Esophagus muscularis mucosa (tissue), 4 donors: ENCODE measurements around the gene DHRS12. TPM values are rescaled to one million over a fixed set of nuclear protein-coding genes. Genes with fewer than 3 reads are reported as not detected.

ENCODE experiments used
- DNase-seq: peaks from one replicate; pipeline ENCODE4 v3.0.0-alpha.2; 2017; ENCODE audit errors: extremely low spot score
- H3K27ac ChIP-seq, 4 donors: fragments of 200-600 bp; sonication (generic); replicated peaks in 1 of 4; 1 replicate in 3 of 4; 2 replicates in 1 of 4; pipeline ENCODE4 v1.5.1; 2016 to 2019; ENCODE audit warnings: mild to moderate bottlenecking in 1 of 4
- H3K27me3 ChIP-seq, 4 donors: fragments of 200-600 bp; sonication (generic); one replicate each; pipeline versions ENCODE4 v1.5.1 to v1.6.0; 2016 to 2019
- H3K36me3 ChIP-seq, 4 donors: fragments of 200-600 bp; sonication (generic); one replicate each; pipeline ENCODE4 v1.5.1; 2016 to 2019
- H3K4me1 ChIP-seq, 4 donors: fragments of 200-600 bp; sonication (generic); one replicate each; pipeline ENCODE4 v1.5.1; 2016 to 2019
- H3K4me3 ChIP-seq, 4 donors: fragments of 200-600 bp; sonication (generic); 1 replicate in 2 of 4; 2 replicates in 2 of 4; pipeline ENCODE4 v1.5.1; 2016 to 2019; ENCODE audit warnings: mild to moderate bottlenecking in 4 of 4, moderate library complexity in 1 of 4
- H3K9me3 ChIP-seq, 4 donors: fragments of 200-600 bp; sonication (generic); 1 replicate in 3 of 4; 2 replicates in 1 of 4; pipeline ENCODE4 v1.5.1; 2016 to 2019
- CTCF ChIP-seq, 3 experiments: fragments of 200-600 bp in 2 of 3; fragments of 450-650 bp in 1 of 3; sonication (generic) in 2 of 3; IDR thresholded peaks; one replicate each; pipeline ENCODE4 v1.5.1; 2017 to 2019; ENCODE audit warnings: antibody characterized with exemption in 3 of 3, mild to moderate bottlenecking in 2 of 3, moderate library complexity in 1 of 3
- EP300 ChIP-seq: sonication (generic); formaldehyde crosslinking; IDR thresholded peaks from one replicate; pipeline ENCODE4 v1.6.1; 2017; ENCODE audit warnings: antibody characterized with exemption
- POLR2A ChIP-seq: fragments of 450-650 bp; IDR thresholded peaks from one replicate; pipeline ENCODE4 v1.6.1; 2017; ENCODE audit warnings: antibody characterized with exemption, moderate library complexity, mild to moderate bottlenecking, low read depth
- POLR2AphosphoS5 ChIP-seq, 2 donors: sonication (generic); formaldehyde crosslinking; IDR thresholded peaks; one replicate each; pipeline ENCODE4 v1.6.1; 2017; ENCODE audit warnings: antibody characterized with exemption in 2 of 2
- WGBS: methylation state at CpG from one replicate; pipeline ENCODE4 v1.1.5; 2018; 5-methylcytosine and 5-hydroxymethylcytosine counted together
- intact Hi-C: fragments of 100-400 bp; cut with DNase I; formaldehyde crosslinking; loops from one replicate; pipeline ENCODE4 v1.15.1; 2023
- total RNA-seq, 4 donors: library from RNA; depleted of rRNA; stranded (reverse); fragments of >200 nt; gene quantifications; one replicate each; pipeline versions ENCODE4 v1.1.0 to v1.2.1, GENCODE V29; 2016

The DHRS12 gene
- total RNA-seq, 4 donors from 2014 or later = 10.3 to 18.6 (median 14.9) TPM

GRCh38 chr13:51777921-51778320, 26.0 kb downstream of the DHRS12 start:
- no peak for DNase-seq
- Histone ChIP-seq H3K27ac (no peak overlapping the region), H3K36me3 (peaks cover 0 to 17% (median 4%) of the 10 kb centered on the region in 4 donors), H3K4me3 (no peak overlapping the region), H3K27me3 (no peaks in the 10 kb centered on the region), H3K4me1 (no peaks in the 10 kb centered on the region), H3K9me3 (no peaks in the 10 kb centered on the region)
- TF ChIP-seq CTCF (IDR thresholded peaks at IDR 0.05) = no peak
- TF ChIP-seq EP300 = no peak
- no peak for TF ChIP-seq POLR2A
- no peak for TF ChIP-seq POLR2AphosphoS5 (IDR thresholded peaks at IDR 0.05)
- intact Hi-C loops = no loop called here
- WGBS = 98% methylated on average over 9 of the region's 9 CpGs

GRCh38 chr13:51776179-51776578, 27.8 kb downstream of the DHRS12 start:
- DNase-seq = no peak
- 87% methylated on average over 7 of the region's 7 CpGs for WGBS
- TF ChIP-seq CTCF (IDR thresholded peaks at IDR 0.05) (no peak), POLR2AphosphoS5 (IDR thresholded peaks at IDR 0.05) (no peak), EP300 (no peak), POLR2A (no peak)
- H3K36me3 ChIP-seq = peaks cover 0 to 28% (median 5%) of the 10 kb centered on the region in 4 donors
- no peaks in the 10 kb centered on the region for H3K27me3 ChIP-seq
- H3K4me1 ChIP-seq = no peaks in the 10 kb centered on the region
- H3K9me3 ChIP-seq = no peaks in the 10 kb centered on the region
- intact Hi-C loops = no loop called here
- no peak overlapping the region for H3K27ac ChIP-seq
- H3K4me3 ChIP-seq = no peak overlapping the region

- intact Hi-C loops = no loop called here
- TF ChIP-seq CTCF (IDR thresholded peaks at IDR 0.05) = no peak
- TF ChIP-seq POLR2A = no peak
- TF ChIP-seq POLR2AphosphoS5 (IDR thresholded peaks at IDR 0.05) = no peak
- TF ChIP-seq EP300 = no peak
Measured at GRCh38 chr13:51773515-51773914, 30.4 kb downstream of the DHRS12 start.

GRCh38 chr13:51772781-51773180, 31.2 kb downstream of the DHRS12 start:
- Histone ChIP-seq H3K4me1 (peaks cover 17 to 30% (median 23%) of the 10 kb centered on the region in 4 donors), H3K27ac (no peak overlapping the region), H3K9me3 (no peaks in the 10 kb centered on the region), H3K4me3 (no peak overlapping the region), H3K36me3 (peaks cover 0 to 50% (median 10%) of the 10 kb centered on the region in 4 donors), H3K27me3 (no peaks in the 10 kb centered on the region)
- DNase-seq = no peak
- intact Hi-C loops = no loop called here
- 91% methylated on average over 6 of the region's 6 CpGs for WGBS
- no peak for TF ChIP-seq POLR2A
- no peak for TF ChIP-seq EP300
- no peak for TF ChIP-seq POLR2AphosphoS5 (IDR thresholded peaks at IDR 0.05)
- no peak for TF ChIP-seq CTCF (IDR thresholded peaks at IDR 0.05)

More at GRCh38 chr13:51773515-51773914, 30.4 kb downstream of the DHRS12 start:
- H3K4me3 ChIP-seq = no peak overlapping the region
- H3K4me1 ChIP-seq = peaks cover 17 to 26% (median 20%) of the 10 kb centered on the region in 4 donors
- no peaks in the 10 kb centered on the region for H3K27me3 ChIP-seq
- DNase-seq = no peak
- peaks cover 0 to 43% (median 7%) of the 10 kb centered on the region in 4 donors for H3K36me3 ChIP-seq
- H3K27ac ChIP-seq = no peak overlapping the region
- H3K9me3 ChIP-seq = no peaks in the 10 kb centered on the region
- WGBS = 85% methylated on average over 10 of the region's 11 CpGs

GRCh38 chr13:51772105-51772455, 31.9 kb downstream of the DHRS12 start:
- H3K36me3 ChIP-seq = peaks cover 0 to 56% (median 12%) of the 10 kb centered on the region in 4 donors
- intact Hi-C loops = no loop called here
- no peak for TF ChIP-seq CTCF (IDR thresholded peaks at IDR 0.05)
- TF ChIP-seq POLR2AphosphoS5 (IDR thresholded peaks at IDR 0.05) = no peak
- no peak for TF ChIP-seq POLR2A
- TF ChIP-seq EP300 = no peak
- WGBS = 84% methylated on average over 9 of the region's 9 CpGs
- H3K27ac ChIP-seq = no peak overlapping the region
- DNase-seq = no peak
- H3K9me3 ChIP-seq = no peaks in the 10 kb centered on the region
- H3K27me3 ChIP-seq = no peaks in the 10 kb centered on the region
- peaks cover 17 to 30% (median 23%) of the 10 kb centered on the region in 4 donors for H3K4me1 ChIP-seq
- H3K4me3 ChIP-seq = no peak overlapping the region
